NCI-H1092 treated with DMSO at 0.1 percent for 48 hours (cell line): ENCODE results near the gene MYZAP.
"Not testable (repeated sequence)": the region's sequence is repeated elsewhere in the genome, so short reads cannot be mapped to it uniquely, and the experiment has no call there.

Source experiments
- DNase-seq: peaks from one replicate; lab custom pipeline; 2025; lab: John Stamatoyannopoulos, UW

The MYZAP gene

DNA sequence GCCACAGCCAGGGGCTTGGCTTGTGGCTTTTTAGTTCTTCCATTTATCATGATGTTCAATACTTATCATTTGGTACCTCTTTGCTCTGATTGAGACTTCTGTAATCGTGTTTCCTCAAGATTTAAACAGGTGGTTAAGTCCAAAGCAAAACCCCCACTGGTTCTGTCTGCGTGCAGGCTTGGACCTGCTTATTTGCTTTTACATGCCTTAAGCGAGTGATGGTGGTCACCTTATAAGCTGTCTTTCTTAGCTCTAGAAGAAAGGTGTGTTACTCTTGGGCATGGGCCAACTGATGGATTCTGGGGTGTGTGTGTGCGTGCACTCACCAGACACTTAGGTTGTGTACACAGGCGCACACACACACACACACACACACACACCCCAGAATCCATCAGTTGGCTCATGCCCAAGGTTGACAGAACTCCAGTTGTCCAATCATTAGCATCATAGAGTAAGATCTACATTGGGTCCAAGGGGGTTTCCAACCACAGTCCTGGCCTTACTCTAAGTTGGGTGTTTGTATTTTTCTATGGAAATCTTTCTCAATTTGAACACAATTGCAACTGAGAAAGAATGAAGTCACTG is 1.2 kb downstream of the MYZAP start:
- no peak for DNase-seq

DNA sequence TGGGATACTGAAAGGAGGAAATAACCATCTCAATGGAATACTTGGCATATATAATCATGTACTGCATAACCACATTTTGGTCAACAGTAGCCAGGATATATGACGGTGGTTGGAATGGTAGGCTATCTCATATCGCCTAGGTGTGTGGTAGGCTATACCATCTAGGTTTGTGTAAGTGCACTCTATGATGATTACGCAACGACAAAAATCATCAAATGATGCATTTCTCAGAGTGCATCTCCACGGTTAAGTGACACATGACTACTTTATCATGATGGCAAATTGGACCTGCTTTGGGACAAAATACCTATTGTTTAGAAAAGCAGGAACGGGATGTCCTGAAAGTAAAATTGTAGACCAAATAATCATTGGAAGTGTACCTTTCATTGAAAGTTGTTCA is 2.8 kb downstream of the MYZAP start:
- DNase-seq, result no peak

DNA sequence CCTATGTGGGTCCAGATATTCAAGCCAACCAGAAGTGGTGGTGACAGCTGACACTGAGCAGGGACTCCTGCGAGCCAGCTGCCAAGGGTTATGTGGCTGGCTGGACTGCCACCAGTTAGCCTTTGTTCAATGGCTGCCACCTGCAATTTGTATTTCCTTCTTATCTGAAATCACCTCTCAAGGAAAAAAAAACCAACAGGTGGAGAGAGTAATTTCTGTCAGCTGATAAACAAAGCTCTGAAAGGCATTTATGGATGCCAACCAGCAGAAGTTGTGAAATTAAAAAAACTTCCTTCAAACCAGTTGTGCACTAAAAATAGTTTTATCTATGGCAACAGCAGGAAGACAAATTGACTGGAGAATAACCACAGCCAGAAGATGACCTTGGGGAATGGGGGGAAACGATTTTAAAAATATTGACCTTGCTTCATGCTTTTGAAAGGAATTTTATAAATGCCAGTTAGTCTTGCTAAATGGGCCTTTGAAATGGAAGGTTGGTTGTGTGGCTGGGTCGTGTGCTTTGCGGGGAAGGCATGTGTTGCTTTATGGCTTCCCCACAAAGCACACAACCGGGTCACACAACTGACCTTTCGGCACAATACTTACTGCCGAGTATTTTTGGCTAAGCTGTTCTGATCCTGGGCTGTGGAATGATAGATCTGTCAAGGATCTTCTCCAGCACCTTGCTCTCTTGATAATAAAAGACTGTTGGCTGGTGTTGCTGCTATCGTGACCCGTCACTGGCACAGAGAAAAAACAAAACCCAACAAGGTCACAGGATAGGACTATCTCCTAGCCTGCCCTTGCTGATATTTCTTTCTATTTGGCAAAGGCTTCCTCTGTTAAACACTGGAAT is 3.5 kb downstream of the MYZAP start:
- peak; percentile 17 for DNase-seq

DNA sequence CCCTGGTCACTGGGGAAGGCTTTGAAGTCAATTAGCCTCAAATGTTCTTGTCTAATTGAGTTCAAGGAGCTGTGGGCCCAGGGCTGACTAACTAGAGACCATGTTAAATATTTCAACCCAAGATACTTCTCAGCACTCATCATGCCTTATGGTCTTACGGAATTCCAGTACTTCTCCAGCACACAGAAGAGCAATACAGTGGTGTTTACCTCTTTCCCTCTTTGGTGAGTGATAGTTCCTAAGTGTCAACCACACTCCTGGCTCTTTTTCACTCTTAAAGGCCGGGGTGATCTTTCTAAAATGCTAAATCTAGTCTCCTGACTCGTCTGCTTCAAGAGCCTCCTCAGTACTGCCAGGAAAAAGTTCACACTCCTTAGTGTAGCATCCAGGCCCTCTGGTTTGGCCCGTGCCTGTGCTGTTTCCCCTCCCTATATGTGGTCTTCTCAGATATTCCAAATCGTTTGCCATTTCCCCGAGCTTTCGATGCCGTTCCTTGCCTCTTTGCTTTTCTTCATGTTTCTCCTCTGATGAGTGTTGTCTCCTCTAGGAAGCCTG is 4.7 kb downstream of the MYZAP start:
- DNase-seq, result no peak

DNA sequence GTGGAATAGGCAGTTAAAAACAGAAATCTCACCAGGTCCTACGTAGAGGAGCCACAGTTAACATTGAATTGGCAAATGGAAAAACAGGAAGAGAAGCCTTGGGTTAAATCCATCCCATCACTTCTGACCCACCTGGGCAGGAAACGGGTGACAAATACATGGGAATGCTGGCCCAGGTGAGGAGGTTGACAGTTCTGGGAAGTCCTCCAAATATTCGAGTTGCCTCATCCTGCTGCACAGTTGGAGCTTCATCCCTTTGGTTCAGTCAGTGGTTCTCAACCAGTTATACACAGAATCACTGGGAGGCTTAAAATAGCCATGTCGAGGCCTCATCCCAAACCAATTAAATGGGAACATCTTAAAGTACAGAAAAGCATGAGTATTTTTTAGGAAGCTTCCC is 5.3 kb downstream of the MYZAP start:
- DNase-seq, result no peak

DNA sequence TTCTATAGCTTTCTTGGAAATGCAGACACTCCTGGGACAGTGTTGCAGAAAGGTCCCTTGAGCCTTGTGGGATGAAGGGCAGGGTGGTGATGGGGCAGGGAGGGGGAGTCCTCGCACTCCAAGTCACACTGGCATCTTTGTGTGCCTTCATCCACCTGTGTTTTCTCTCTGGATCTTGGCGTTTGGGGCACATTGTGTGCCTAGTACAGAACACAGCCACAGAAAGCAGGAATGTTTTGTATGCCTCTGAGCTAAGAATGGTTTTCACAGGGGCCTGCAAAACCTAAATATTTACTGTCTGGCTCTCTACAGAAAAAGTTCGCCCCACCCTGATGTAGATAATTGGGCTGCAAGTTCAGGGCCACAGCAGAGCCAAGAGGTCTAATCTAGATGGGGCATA is 5.7 kb downstream of the MYZAP start:
- DNase-seq, result no peak

DNA sequence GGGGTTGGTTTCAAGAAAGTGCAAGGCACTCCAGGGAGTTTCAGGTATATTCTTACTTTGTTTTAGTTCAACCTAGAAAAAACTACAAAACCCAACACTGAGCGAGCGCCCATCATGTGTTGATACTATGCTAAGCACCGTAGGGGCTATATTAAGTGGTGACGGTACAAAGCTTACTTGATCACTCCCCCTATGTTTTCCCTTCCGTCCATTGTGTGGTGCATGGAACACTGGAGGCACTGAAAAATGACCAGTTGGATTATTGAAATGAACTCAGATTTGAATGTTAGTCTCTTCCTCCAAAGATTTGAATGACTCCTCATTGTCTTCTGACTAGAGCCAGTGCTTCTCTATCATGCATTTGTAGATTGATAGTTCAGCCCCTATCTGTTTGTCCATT is 6.6 kb downstream of the MYZAP start:
- DNase-seq, result no peak

DNA sequence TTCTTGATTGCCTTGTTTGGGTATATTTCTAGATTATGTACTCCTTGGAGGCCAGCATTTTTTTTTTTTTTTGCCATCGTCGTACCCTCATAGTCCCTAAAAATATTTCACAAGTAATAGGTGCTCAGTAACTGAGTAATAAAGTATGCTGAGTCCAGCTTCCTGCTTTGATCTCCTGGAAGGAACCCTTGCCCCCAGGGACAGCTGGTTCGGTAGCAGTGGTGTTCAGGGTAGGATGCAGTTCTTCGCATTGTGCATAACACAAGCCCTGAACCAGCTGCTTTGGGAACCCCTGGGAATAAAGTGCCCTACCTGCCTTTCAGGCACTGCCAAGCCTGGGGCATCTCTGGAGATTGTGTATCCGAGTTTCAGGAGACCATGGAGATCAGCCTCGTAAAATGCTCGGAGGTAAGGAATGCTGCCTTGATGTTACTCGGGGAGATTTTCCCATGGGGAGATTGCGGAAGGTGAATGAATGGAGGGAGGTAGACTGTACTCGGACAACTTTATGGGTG is 7.6 kb downstream of the MYZAP start:
- DNase-seq, result no peak

DNA sequence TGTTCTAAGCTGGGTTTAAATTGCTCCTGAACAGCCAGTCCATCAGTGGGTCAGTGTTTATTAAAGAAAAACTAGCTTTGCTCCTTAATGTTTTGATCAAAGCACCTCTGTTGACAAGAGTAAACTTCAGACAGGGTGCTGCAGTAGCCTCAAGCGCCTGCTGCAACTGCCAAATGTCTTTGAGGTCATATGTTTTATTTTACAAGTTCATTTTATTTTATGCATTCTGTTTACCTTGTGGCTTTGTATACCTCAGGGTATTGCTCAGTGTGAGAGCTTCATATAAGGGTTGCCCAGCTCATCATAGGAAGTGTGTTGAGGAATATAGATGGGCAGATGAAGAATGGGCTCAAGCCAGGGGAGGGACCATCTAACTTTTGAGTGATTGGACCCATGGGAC is 8.5 kb downstream of the MYZAP start:
- DNase-seq, result no peak

DNA sequence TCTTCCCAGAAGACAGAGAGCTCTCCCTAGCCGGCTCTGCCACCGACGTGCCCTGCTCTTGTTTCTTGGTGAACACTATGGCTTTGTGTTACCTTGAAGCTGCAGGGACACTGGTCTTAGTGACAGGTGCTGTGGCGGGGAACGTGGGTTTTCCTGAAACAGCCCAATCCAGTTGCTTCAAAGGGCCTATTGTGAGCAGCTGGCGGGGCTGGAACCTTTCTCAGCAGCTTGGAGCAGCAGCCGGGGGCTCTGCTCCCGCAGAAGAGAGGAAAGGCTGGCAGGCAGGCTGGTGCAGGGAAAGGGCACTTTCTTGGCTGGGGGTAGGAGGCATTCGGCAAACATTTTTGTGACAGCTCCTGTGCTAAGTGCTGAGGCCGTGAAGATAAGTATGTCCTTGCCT is 12.8 kb downstream of the MYZAP start:
- DNase-seq, result no peak

DNA sequence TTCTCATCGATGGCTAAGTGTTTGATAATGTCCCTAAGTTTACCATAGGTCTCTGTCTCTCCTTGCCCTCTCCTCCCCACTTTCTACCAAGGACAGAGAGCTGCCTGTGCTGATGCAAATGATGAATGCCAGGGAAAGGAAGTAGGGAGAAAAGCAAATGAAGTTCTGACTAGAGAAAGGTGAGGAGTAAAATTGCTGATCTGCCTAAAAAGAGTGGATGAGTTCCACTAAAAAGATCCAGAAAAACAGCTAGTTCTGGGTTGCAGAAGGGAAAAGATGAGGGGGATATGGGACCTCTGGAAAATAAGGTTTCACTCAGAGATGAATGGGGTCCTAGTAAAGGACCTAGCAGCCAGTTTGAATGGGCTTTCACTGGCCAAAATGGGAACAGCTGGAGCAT is 13.8 kb downstream of the MYZAP start:
- DNase-seq, result no peak

DNA sequence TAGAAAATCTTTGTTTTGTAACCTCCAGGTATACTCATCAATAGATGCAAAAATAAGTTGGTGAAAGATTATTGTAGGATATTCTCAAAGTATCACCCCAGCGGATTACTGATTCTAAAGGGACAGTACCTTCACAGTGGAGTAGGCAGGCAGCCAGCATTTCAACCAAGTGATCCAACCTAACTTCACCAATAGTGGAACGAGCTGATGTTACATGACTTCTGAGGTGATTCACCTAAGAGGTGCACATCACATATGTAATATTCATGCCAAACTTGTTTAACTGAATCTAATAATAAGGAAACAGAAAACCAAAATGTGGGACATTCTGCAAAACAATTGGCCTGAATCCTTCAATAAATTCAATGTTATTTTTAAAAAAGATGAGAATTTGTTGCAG is 14.3 kb downstream of the MYZAP start:
- DNase-seq, result no peak

DNA sequence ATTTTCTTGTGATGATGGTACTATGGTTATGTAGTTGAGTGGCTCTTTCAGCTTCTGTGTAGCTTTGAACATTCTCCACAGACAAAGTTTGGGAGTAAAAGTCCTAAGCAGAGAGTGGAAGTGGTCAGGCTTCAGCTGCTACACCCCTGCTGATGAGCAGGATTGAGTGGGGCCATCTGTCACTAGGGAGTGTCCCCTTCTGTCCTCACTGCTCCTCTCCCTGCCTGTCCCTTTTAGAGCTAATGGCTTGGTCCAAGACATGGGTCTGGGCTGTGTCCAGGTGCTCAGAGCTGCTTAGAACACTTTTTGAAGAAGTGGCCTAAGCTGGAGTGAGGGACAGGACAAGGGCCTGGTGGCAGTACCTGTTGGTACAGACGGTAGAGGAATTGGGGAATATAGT is 15.1 kb downstream of the MYZAP start:
- DNase-seq, result no peak

DNA sequence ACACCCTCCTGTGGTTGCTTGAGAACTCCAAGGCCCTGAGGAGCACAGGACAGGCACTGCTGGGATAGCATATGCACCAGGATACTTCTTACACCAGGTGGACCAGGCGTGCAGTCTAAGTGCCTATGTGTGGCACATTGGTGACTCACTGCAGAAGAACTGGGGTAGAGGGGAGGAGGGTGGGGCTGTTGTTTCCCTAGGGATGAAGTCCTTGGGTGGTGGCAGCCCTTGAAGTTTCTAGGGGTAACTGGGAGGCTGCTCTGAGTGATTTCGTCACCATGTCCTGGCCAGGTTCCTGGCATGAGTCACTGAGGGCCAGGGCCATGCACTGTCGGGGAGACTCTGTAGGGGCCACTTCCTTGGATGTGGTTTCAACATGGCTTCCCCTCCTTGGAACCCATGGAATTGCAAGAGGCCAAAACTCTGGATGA is 15.9 kb downstream of the MYZAP start:
- no peak for DNase-seq

DNA sequence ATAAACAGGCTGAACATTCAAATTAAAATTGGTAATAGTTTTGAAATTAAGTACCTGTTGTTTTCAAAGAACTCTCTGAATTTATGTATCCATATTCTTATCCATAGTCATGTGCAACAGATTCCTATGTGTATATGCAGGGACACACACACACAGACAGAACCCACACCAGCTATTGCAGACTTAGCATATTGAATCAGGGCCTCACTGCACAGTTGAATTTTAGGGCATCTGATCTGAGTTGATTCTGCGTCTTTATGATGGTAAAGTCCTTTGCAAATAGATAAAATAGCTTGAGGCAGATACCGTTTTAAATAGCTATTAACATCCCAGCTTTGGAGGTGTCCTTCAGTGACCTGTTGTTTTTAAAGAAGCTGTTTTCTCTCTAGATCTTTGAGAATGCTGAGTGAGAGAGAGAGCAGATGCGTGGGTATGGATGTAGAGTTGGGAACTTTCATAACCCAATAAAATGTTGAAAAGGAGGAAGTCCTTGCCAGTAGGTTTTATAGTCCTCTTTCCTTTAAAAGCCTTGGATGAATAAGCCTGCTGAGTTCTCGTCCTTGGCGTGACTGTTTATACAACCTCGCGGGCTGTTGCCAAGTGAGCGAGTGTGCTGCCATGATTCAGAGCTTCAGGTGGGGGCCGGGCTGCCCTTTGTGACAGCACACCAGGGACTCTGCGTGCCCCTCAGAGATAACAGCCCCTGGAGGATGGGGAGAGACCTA is 18.3 kb downstream of the MYZAP start:
- DNase-seq, result peak; percentile 36

DNA sequence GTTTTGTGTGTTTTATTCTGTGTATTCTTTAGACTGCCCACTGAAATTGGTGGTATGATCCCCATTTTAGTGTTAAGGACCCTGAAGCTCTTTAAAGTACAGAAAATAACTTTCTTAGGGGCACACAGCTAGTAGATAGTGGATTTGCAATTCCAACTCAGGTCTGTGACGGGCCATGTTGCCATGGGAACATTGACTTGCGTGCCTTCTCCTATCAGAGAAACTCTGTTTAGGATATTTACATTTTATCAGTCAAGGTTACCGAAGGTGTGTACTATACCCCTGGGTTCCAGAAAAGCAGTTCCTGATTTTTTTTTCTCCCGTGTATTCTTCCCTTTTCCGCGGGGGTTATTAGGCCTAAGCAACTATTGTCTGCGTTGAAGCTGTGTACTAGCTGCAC is 19.4 kb downstream of the MYZAP start:
- DNase-seq, result no peak

DNA sequence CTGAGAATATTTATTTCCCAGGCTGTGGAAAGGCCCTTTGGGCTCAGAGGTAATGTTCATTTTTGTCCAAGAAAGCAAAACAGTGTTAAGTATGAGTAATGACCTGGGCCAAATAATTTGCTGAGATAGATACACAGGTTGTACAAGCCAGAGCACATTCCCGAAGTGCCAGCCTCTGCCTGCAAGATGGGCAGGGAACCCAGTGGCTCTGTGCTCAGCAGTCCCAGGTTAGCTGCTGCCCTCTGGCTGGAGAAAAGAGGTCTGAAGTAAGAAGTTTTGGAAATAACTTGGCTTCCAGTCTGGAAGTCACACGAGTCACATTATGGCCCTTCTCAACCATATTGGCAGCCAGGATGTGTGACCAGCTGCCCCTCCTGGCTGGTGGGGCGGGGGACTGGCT is 20.2 kb downstream of the MYZAP start:
- no peak for DNase-seq

DNA sequence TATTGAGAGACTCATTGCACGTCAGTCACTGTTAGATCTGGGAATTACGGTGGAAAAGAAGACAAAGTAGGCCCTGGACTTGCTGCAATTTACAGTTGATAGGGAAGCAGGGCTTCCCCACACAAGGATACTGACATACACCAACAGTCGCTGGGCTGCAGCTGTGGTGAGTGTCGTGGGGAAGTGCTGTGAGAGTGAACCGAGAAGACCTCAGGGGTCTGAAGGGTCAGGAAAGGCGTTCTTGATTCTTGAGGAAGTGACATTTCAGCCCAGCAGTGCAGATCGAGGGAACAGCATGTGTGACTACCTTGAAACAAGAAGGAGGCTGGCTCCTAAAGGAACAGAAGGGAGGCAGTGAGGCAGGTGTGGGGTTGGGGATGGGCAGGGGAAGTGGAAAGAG is 22.5 kb downstream of the MYZAP start:
- no peak for DNase-seq

DNA sequence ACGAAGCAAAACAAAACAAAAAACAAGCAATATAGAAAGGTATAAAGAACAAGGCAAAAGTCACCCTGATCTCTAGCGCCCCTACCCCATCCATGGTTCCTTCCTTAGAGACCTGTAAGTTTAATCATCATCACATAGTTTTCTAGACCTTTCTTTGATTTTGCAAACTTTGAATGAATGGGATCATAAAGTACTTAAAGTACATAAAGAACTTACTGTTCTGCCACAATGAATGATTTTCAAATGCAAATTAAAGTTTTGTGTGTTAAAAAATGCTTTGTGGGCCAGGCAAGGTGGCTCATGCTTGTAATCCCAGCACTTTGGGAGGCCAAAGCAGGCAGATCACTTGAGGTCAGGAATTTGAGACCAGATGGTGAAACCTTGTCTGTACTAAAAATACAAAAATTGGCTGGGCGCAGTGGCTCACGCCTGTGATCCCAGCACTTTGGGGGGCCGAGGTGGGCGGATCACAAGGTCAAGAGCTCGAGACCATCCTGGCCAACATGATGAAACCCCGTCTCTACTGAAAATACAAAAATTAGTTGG is 24.3 kb downstream of the MYZAP start:
- DNase-seq, result not testable (repeated sequence)

DNA sequence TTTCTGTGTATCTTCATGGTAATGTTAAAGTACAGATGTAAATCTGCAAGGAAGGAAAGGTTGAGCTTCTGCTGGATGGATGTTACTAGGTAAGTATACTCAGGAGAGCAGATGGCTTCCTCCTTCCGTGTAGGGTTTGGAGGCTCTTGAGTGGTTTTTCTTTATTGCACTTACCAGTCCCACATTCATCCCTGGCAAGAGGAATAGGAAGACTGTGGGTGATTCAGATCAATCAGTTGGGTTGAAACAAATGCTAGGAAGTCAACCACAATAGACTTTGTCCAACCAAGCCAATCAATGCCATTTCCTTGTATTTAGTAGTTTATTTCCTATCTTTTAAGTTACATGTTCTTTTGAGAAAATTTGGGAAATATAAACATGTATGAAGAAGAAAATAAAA is 26.6 kb downstream of the MYZAP start:
- DNase-seq, result no peak

DNA sequence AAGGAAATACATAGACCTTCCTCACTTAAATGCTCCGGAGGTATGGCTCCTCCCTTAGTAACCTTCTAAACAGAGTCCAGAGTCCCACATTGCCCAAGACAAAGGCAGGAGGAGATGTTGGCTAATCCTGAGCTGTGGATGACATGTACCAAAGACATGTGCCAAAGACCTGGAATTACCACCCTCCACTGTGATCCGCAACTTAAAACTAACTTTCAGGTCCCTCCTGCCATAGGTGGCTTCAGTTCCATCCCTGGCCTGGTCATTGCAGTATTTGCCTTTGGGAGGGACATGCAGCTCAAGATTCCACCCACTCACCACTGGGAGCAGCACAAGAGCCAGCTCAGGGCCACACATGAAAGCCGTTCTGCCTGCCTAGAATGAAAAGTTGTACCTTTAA is 28.0 kb downstream of the MYZAP start:
- DNase-seq, result no peak

DNA sequence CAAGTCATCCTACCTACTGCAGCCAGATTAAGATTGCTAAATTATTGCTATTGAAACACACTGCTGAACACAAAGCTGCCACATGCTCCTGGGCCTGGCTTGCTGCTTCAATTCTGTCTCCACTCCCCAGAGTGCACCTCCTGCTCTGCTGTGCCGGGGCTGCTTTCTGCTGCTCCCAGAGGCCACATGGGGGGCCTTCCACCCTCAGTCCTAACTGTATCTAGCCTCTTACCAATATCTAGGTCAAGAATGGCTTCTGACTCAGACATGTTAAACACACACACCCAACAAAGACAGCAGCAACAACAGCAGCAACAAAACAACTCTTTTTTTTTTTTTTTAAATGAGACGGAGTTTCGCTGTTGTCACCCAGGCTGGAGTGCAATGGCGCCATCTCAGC is 33.0 kb downstream of the MYZAP start:
- no peak for DNase-seq
